ENCODE data around the gene RFC4. TPM values are rescaled to one million over a fixed set of nuclear protein-coding genes. Genes with fewer than 3 reads are reported as not detected.

Gene RFC4
- total RNA-seq, 1 experiment from 2014 or later, result 33.2 TPM

- H3K4me3 Mint-ChIP-seq (ENCODE audit: unreplicated experiment), result peak overlapping the region; percentile 93
- TSS peak; percentile 59 for BruUV-seq (replicated peaks)
- H3K36me3 Mint-ChIP-seq (ENCODE audit: insufficient read depth, unreplicated experiment), result peaks cover 61% of the 10 kb centered on the region
- ChIA-PET CTCF (interaction anchor here (0.8 to 4.4 kb wide), 4 partner anchors 38 to 168 kb away, joined by 3 to 37 read pairs (median 4); no protein-coding TSS in a partner anchor), POLR2A (interaction anchor here (0.5 to 7.1 kb wide), 57 partner anchors 8 to 1578 kb away, joined by 3 to 182 read pairs (median 5); partner anchors contain the start of genes AHSG, DNAJB11, FETUB and RFC4)
- intact Hi-C loops (cut with micrococcal nuclease), result loop anchor here (1.0 to 2.0 kb wide), 4 partner anchors 23 to 167 kb away; partner anchors contain the start of gene RFC4
- no peak for TF ChIP-seq CTCF (IDR thresholded peaks at IDR 0.05; ENCODE audit: unreplicated experiment)
- DNase-seq (ENCODE audit: unreplicated experiment), result peak; percentile 75
- H3K27me3 Mint-ChIP-seq (ENCODE audit: insufficient read depth, unreplicated experiment), result no peaks in the 10 kb centered on the region
- no peaks in the 10 kb centered on the region for H3K9me3 Mint-ChIP-seq (ENCODE audit: unreplicated experiment)
- H3K27ac Mint-ChIP-seq (ENCODE audit: low read depth, unreplicated experiment), result peak overlapping the region; percentile 99
- peaks cover 27% of the 10 kb centered on the region for H3K4me1 Mint-ChIP-seq (ENCODE audit: insufficient read depth, unreplicated experiment)
Observed at GRCh38 chr3:186783731-186784515, 22.4 kb downstream of the RFC4 start.

GRCh38 chr3:186783058-186783730, 23.1 kb downstream of the RFC4 start, which contains the start of gene EIF4A2:
Gene EIF4A2 (plus strand): TSS chr3:186783577. CDS start chr3:186783611, 34 bp downstream.
- BruUV-seq (replicated peaks), result no TSS peak
- no peaks in the 10 kb centered on the region for H3K9me3 Mint-ChIP-seq (ENCODE audit: unreplicated experiment)
- DNase-seq (ENCODE audit: unreplicated experiment), result peak; percentile 88
- H3K4me3 Mint-ChIP-seq (ENCODE audit: unreplicated experiment), result peak within 1 kb of the TSS; percentile 93
- H3K36me3 Mint-ChIP-seq (ENCODE audit: insufficient read depth, unreplicated experiment), result peaks cover 54% of the 10 kb centered on the region
- H3K4me1 Mint-ChIP-seq (ENCODE audit: insufficient read depth, unreplicated experiment), result peaks cover 21% of the 10 kb centered on the region
- ChIA-PET POLR2A (interaction anchor here (0.6 to 7.1 kb wide), 58 partner anchors 9 to 1221 kb away, joined by 3 to 182 read pairs (median 5); partner anchors contain the start of genes AHSG, DNAJB11, FETUB and RFC4), CTCF (interaction anchor here (0.8 to 4.4 kb wide), 2 partner anchors 152 to 167 kb away, joined by 3 to 37 read pairs; no protein-coding TSS in a partner anchor)
- intact Hi-C loops (cut with micrococcal nuclease), result loop anchor here (1.0 kb wide), 2 partner anchors 30 to 166 kb away; no protein-coding TSS in a partner anchor
- H3K27me3 Mint-ChIP-seq (ENCODE audit: insufficient read depth, unreplicated experiment), result no peaks in the 10 kb centered on the region
- TF ChIP-seq CTCF (IDR thresholded peaks at IDR 0.05; ENCODE audit: unreplicated experiment), result no peak
- H3K27ac Mint-ChIP-seq (ENCODE audit: low read depth, unreplicated experiment), result peak within 1 kb of the TSS; percentile 99

- H3K4me3 Mint-ChIP-seq (ENCODE audit: unreplicated experiment), result peak overlapping the region; percentile 93
- ChIA-PET CTCF (interaction anchor here (4.4 kb wide), 1 partner anchor 167 kb away, joined by 37 read pairs; no protein-coding TSS in a partner anchor), POLR2A (interaction anchor here (0.5 to 7.1 kb wide), 50 partner anchors 10 to 1221 kb away, joined by 3 to 182 read pairs (median 6); partner anchors contain the start of genes AHSG, DNAJB11, FETUB and RFC4)
- DNase-seq (ENCODE audit: unreplicated experiment), result no peak
- H3K27ac Mint-ChIP-seq (ENCODE audit: low read depth, unreplicated experiment), result peak overlapping the region; percentile 99
- H3K36me3 Mint-ChIP-seq (ENCODE audit: insufficient read depth, unreplicated experiment), result peaks cover 48% of the 10 kb centered on the region
- H3K27me3 Mint-ChIP-seq (ENCODE audit: insufficient read depth, unreplicated experiment), result no peaks in the 10 kb centered on the region
- BruUV-seq (replicated peaks), result TSS peak; percentile 91
- intact Hi-C loops (cut with micrococcal nuclease), result loop anchor here (1.0 kb wide), 2 partner anchors 29 to 165 kb away; no protein-coding TSS in a partner anchor
- no peaks in the 10 kb centered on the region for H3K9me3 Mint-ChIP-seq (ENCODE audit: unreplicated experiment)
- H3K4me1 Mint-ChIP-seq (ENCODE audit: insufficient read depth, unreplicated experiment), result peaks cover 15% of the 10 kb centered on the region
- no peak for TF ChIP-seq CTCF (IDR thresholded peaks at IDR 0.05; ENCODE audit: unreplicated experiment)
Observed at GRCh38 chr3:186782542-186783057, 23.7 kb downstream of the RFC4 start.

Data from MCF 10A (cell line).